Inflammatory macrophage treated with lipopolysaccharide for 1 hour (primary cell): ENCODE results near the gene TRERF1.

Source experiments
- DNase-seq, 2 donors: peaks; one replicate each; pipeline ENCODE4 v3.0.0-alpha.2; 2020 to 2022

Gene TRERF1

GRCh38 chr6:42424906-42425474 lies 26.7 kb downstream of the TRERF1 start:
- DNase-seq = no peak

- no peak for DNase-seq
Measured at GRCh38 chr6:42423244-42423643, 28.5 kb downstream of the TRERF1 start.

- no peak for DNase-seq
Measured at GRCh38 chr6:42420741-42421140, 31.0 kb downstream of the TRERF1 start.

- DNase-seq = no peak
Measured at GRCh38 chr6:42419490-42420280, 32.0 kb downstream of the TRERF1 start.

GRCh38 chr6:42418724-42419123 lies 33.0 kb downstream of the TRERF1 start:
- DNase-seq = no peak

DNA sequence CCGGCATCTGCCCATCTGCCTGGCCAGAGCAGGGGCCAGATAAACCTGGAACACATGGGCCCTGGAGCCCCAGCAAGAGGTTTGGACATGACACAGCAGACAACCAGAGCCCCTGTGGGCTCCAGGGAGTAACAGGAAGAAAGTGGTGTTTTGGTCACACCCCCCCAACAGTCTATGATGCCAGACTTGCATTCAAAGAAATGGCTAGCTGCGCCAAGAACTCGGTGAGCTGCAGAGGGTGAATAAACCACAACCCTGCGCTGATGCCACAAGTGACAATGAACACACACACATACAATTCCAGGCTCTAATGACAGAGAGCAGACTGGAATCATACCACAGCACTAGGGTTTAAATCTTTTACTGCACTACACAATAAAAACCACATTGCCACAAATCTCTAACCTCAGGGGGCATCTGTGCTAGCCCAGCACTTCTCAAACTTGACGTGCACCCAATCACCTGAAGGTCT lies 34.0 kb downstream of the TRERF1 start:
- DNase-seq = no peak

- no peak for DNase-seq
Measured at GRCh38 chr6:42411406-42411805, 40.3 kb downstream of the TRERF1 start.

GRCh38 chr6:42410861-42411260 lies 40.9 kb downstream of the TRERF1 start:
- no peak for DNase-seq

DNA sequence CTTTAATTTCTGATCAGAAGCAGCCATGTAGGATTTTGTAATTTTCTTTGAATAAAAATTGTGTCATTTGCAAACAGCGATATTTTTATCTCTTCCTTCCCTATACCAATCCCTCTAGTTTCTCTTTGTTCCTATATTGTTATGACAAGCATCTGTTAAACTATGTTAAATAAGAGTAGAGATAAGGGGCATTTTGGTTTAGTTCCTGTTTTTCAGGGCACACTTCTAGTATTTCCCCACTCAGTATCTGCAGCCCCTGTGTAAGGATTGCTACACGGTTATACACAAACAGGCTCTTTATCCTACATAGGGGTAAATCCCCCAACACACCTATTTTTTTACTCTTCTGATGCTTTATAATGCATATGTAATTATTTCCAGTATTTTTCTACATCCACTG lies 42.1 kb downstream of the TRERF1 start:
- DNase-seq = peak in 1 of 2 donors; percentile 49

DNA sequence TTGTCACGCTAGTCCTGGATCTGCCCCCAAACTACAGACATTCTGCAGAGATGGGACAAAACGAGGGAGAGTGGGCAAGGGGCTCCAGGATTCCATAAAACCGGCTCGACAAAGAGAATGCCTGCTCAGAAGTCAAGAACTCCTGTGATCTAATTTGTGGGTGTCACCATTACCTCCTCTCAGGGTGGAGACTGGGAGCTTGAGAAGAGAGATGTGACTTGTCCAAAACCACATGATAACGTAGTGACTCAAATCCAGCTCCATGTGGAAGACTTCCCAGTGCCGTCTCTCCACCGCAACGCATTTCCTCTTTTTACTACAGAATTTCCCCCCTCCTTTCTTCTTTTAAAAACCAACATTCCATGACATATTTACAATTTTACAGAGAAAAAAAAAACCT lies 44.3 kb downstream of the TRERF1 start:
- peak; percentile 61 to 84 for DNase-seq

- no peak for DNase-seq
Measured at GRCh38 chr6:42406306-42407280, 45.1 kb downstream of the TRERF1 start.

DNA sequence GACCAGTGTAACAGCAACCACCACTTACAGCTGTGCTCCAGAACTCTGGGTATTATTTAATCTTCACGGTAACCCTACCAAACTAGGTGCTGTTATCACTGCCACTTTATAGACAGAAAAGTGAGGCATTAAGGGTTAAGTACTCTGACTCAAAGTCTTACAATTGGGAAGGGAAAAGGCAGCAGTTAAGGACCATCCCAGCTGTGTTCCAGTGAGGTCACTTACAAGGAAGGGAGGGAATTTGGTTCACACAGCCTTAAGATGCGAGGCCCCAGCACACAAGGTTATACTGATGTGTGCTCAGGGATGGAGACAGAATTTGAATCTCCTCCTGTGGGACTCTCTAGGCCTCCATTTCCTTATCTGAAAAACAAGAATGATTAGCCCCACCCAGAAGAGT lies 46.7 kb downstream of the TRERF1 start:
- DNase-seq = no peak

DNA sequence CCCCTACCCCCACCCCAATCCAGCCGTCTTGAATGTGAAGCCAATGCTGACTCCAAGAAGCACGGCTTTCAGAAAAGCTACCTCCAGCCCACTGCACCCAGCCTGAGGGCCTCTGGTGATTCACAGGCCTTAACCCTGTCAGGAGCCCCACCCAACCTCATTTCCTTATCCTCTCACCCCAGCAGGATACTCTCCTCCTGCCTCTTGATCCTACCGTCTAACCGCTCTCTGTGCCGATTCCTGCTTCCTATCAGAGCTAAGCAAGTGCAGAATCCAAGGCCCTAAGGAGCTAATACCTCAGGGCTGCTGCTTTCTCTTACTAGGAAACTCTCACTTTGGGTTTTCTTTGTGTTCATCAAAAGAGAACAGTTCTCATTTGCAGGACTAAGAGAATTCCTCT lies 47.2 kb downstream of the TRERF1 start:
- peak; percentile 44 to 45 for DNase-seq

DNA sequence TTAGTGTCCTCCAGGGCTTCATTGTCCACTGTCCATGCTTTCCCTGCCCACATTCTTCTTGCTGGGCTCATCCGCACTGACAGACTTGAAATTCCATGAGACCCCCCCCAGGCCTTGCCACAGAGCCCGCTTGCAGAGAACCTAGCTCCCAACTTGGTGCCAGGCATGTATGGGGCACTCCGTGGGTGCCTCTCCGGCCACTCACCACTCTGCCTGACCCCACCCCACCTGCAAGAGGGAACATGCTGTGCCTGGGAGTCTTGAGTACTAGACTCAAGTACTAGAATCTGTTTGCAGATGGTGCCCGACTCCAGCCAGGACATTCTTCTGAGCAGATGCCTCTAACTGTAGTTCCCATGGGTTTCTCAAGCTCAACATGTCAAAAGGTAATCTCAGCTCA lies 47.9 kb downstream of the TRERF1 start:
- DNase-seq = no peak

DNA sequence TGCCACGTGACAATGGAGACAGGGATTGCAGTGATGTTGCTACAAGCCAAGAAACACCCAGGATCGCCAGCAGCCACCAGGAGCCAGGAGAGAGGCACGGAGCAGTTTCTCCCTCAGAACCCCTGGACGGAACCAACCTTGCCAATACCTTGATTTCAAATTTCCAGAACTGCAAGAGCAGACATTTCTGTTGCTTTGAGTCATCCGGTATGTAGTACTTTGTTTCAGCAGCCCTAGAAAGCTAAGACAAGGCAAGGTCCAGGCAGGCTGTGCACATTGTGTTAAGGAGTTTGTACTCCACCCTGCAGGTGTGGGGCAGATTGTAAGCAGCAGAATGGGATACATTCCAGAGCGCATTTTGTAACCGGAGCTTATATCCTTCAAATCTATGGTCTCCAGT lies 48.3 kb downstream of the TRERF1 start:
- DNase-seq = no peak

DNA sequence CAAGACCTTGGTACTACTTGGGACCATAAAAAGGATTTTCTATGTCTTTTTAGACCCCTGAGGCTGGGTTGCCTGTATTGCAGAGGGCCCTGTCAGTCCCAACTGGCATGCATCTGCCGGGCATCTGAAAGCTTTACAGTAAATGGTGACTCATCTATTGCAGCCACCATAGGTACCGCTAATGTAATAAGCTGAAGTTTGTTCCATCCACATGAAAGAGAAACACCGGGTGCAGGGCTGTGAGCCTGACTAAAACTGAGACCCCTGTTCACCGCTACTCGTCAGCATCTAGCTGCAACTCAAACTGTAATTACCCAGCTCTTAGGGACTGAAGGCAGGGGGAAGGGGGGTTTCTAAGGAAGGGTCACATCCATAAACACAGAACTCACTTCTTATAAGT lies 49.5 kb downstream of the TRERF1 start:
- no peak for DNase-seq

GRCh38 chr6:42401613-42401951 lies 50.1 kb downstream of the TRERF1 start:
- DNase-seq = no peak

GRCh38 chr6:42400886-42401612 lies 50.7 kb downstream of the TRERF1 start:
- DNase-seq = no peak

DNA sequence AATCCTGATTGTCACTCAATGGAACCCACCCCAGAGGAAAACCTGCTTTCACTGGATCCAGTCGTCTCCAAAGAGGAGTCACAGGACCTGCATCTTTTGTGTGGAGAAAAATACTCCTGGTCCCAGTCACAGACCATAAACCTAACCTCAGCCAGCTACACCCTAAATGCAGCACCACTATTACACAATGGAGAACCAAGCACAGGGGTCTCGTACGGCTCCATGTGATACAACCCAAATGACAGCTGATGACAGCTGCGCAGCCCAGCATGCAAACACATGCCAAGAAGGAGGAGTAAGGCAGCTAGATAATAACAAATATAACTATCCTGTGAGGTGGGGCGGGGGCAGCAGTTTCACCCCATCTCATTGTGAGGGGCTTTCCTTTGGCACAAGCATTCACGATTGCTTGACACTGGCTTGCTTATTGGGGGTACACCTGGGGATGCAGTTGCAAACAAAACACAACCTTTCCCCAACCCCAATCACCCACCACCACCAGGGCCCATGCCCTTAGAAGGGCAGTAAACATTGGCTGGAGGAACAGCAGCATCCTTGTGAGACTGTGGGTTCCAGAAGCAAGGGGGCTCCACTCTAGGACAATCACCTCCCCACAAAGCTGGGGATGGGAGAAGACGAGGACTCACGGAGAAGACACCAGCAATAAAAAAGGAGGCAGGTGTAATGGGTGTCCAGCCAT lies 51.5 kb downstream of the TRERF1 start:
- DNase-seq = no peak

DNA sequence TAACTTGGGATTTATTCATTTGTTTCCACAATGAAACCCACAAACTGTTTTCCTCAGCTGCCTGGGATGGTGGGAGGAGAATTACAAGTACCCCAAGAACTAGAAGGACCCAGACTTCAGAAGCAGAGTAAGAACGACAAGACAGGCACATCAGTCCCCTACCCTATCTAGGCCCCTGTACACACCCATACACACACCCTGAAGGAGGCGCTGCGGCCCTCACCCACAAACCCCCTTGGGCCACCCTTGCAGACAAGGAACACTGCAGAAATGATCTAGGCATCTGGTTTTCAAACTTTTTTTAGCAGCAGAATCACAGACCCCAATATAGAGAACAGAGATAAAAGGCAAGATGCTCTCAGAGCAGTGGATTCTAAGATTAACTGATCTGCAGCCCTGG lies 55.0 kb downstream of the TRERF1 start:
- no peak for DNase-seq

DNA sequence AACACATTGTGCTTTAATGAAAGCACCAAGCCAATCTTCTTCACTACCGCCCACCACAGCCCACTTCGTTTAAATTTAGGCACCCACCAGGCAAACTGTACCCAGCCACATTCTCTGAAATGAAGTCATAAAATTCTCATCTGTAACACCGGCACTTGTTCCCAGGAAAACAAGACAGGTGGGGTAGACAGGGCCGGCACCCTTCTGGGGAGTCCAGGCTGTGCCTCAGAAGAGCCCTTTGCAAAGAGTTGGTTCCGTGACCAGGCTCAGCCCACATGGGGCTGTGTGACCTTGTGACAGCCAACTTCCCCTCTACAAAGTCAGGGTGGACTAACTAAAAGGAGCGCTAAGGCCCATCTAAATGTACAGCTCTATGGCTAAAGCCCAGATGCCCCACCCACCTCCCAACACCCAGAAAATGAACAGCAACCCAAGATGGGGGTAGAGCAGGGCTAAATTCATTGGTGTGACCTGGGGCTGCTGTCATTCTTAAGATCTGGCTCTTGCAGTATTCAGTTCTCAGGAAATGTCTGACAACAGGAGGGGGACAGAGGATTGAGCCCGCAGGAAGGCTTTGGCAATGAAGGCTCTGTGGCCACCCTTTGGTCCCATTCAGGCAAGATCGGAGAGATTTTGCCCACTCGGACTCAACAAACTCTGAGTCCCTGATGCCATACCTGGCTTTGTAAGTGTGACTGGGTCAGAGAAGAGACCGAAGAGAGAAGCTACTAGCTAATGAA lies 56.7 kb downstream of the TRERF1 start:
- peak; percentile 65 to 74 for DNase-seq
